ENCODE measurements around the gene ST3GAL5.

Gene ST3GAL5

DNA sequence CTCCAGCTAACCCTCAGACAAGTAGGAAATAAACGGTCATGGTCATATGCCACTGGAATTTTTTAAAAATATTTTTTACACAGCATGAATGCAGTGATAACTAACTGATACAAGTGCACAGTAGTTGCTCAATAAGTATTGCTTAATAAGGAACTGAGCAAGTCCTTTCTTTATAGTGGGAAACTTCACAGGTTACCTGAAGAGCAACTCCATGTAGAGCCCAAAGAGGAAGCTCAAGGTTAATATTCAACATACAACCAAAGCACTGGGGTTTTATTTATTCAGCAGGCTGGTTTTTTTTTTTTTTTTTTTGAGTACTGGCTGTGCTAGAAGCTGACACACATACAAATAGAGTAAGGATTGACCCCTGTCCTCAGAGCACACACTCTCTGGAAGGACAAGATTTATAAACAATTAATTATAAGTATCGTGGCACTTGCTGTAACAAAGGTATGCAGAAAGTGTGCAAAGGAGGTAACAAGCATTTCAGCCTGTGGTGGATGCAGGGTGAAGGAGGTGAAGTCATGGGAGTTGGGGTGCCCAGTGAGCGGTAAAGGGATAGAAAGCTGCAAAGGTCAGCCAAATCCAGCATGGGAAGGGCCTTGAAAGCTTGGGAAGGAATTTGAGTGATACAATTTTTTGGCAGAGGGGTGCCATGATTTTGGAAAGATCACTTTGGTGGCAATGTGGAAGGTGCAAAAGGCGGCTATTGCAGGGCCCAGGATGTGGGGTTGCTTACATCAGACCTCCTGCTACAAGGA is 82.3 kb downstream of the ST3GAL5 start:
- no peak for DNase-seq (ENCODE audit: low read depth in 2 of 2)

DNA sequence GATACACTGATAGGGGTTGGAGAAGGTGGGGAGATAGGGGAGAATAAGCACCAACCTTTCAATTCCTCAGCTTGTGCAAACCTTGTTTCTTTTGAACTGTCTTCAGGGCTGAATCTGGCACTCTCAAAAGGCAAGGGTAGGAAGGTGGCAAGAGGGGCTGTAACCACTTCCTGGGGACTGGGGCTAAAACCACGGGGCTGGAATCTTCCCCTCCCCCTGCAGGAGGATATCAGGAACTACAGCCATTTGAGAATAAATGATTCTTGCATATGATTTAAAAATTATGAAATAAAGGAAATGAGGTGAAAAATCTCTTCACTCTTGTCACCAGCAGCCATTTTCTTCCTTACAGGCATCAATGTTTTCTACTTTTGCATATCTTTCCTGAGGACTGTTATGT is 84.2 kb downstream of the ST3GAL5 start:
- no peak for DNase-seq (ENCODE audit: low read depth in 2 of 2)

DNA sequence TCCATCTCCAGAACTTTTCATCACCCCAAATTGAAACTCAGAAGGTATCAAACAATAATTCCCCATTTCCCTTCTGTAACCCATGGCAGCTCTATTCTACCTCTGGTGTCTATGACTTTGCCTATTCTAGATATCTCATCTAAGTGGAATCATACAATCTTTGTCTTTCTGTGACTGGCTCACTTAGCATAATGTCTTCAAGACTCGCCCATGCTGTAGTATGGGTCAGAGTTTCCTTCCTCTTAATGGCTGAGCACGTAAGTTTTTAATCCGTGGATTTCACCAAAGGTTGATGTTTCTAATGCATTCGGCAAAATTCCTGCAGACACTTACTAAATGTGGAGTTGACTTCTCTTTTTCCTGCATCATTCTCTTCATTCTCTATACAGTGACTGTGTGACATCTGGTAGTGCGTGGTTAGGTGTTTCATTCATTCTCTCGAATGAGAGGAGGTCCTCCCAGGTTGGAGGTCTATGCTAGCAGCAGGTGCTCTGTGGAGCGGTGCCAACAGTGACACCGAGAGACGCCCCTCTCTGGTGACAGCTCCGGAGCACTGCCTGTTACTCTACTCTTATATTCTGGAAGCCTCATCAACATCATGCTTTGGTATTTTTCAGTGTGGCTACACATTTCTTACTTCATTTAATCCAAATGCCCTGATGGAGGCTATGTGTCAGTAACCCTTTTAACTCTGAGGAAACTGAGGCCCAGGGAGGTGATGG is 84.9 kb downstream of the ST3GAL5 start:
- no peak for DNase-seq (ENCODE audit: low read depth in 2 of 2)

DNA sequence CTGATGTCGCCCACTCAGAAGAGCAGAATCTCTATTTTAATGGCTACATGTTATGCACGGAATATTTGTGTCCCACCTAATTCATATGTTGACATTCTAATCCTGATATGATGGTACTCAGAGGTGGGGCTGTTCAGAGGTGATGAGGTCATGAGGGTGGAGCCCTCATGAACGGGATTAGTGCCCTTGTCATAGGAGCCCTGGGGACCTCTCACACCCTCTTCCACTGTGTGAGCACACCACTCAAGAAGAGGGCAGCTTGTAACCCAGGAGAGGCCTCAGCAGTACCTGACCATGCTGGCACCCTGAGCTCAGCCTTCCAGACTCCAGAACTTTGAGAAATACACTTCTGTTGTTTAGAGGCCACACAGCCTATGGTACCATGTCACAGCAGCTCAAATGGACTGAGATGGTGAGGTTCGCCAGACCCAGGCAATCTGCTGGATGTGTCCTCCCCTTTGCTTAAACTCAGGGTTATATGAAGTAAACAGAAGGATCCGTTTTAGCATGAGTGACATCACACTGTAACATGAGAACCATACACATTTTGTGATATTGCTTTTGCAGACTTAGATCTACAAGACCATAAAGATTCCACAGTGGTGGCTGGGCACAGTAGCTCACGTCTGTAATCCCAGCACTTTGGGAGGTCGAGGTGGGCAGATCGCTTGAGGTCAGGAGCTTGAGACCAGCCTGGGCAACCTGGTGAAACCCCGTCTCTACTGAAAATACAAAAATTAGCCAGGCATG is 86.3 kb downstream of the ST3GAL5 start:
- DNase-seq (ENCODE audit: low read depth in 2 of 2) = no peak

DNA sequence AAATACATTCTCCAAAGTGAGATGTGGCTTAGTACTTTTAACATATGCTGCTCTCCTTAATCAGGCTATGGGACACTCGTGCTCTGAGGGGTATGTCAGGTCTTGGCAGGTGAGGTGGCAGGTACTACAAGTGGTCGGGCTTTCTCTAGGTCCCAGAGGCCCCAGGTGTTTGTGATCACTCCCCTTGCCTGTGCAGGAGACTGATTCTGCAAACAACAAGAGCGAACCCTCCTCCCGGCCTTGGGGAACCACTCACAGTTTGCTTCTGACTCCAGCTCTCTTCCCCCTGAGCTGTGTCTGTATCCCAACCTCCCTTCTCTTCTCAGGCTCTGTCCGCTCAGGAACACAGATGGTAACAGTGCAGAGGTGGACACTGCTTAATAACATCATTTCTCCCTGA is 86.9 kb downstream of the ST3GAL5 start:
- no peak for DNase-seq (ENCODE audit: low read depth in 2 of 2)

DNA sequence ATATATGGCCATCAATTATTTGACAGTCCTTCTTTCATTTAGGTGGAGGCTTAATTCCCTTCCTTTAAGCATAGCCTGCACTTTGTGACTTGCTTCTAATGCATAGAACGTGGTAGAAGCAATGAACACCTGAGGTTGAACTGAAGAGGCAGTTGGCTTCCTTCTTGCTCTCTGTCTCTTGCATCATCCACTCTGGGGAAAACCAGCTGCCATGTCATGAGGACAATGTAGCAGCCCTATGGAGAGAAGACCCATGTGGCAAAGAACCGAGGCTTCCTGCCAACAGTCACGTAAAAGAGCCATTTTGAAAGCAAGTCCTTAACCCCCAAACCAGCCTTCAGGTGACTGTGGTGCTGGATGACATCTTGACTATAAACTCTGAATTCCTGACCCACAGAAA is 88.2 kb downstream of the ST3GAL5 start:
- DNase-seq (ENCODE audit: low read depth in 2 of 2) = no peak

DNA sequence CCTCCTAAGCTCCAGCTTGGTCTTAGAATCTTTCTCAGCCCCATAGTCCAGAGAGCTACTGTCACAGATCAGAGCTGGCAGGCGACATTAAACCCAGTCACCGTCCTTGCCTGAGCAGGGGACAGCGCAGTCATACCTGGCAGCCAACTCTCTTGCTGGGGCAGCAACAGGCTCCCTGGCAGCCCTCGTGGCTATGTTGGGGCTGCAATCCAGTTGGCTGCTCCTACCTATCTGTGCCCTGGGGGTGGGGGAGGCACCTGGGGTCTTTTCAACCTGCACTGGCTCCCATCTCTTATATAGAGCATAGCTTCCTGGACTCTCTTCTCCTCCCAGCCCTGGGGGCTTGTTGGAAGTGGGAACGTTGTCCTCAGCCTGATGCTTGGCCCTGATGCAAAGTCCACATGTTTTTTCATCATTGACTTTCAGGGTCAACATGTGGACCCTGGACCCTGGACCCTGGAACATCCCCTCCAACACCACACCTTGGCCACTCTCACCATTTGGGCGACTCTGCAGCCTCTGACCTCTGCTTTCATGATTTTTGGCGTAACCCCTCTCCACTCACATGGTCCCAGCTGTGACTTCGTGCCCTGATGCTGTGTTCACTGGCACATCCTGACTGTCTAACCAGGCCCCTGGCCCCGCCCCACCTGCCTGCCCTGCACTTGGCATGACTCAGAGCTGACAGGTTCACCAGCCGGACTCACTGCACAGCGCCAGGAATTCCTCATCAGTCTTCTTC is 89.4 kb downstream of the ST3GAL5 start:
- no peak for DNase-seq (ENCODE audit: low read depth in 2 of 2)

DNA sequence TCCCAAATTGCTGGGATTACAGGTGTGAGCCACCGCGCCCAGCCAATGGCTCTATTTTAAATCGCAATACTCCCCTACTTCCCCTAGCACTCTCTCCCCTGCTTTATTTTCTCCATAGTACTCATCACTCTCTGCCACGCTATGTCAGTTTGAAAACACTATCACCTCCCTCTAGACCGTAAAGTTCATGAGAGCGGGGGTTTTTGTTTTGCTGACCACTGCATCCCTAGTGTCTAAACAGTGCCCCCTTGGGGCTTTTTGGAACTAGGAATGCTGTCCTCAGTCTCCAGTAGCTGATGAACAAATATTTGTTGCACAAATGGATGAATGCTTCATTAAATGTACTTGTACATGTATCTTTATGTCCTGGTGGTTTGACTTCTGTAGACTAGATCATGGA is 90.9 kb downstream of the ST3GAL5 start:
- DNase-seq (ENCODE audit: low read depth in 2 of 2) = no peak

DNA sequence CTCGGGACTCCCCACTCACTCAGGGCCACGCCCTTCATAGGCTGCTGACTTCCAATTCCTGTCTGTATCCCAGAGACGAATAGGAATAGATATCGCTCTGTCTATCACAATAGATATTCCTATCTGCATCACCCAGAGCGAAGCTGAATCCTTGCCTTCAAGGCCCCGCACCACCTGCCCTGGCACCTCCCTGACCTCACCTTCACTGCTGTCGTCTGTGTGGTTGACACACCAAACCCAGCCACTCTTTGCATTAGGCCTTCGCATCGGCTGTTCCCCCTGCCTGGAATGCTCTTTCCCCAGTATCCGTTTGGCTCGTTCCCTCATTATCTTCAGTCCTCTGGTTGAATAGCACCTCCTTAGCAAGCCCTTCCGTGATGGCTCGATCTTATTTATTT is 91.5 kb downstream of the ST3GAL5 start:
- no peak for DNase-seq (ENCODE audit: low read depth in 2 of 2)

DNA sequence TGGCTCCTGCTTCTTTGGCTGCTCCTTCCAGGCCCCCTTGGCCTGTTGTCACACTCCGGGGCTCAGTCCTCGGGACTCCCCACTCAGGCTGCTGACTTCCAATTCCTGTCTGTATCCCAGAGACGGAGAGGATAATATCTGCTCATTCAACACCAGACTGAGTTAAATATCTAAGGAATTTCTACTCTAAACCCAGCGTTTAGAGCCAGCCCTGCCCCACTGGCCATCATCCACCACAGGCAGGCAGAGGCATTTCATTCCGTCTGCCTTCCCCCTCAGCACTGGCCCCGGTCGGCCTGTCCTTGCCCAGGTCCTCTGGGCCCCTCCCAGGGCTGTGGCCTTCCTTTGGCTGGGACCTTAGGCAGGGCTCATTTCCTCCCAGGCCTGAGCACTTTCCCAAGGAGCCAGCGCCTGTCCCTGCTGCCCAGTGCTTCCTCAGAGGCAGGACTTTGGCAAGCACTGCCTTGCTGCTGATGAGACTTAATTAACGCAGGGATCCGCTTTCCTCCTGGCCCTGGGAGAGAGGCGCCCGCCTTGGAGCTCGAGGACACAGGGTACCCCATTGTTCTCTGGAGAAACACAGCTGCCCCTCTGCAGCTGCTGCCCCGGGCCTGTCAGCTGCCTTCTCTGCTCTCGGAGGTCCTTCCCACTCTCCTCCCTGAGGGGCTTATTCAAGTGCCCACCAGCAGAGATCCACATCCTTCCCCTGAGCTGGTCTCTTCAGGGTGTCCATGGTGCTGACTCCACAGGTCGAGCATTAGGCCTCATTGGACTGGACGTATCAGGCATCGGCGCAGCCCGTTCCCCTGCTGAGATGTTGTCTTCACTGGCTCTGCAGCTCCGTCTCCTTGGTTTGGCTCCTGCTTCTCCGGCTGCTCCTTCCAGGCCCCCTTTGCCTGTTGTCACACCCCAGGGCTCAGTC is 92.2 kb downstream of the ST3GAL5 start:
- DNase-seq (ENCODE audit: low read depth in 2 of 2) = no peak

DNA sequence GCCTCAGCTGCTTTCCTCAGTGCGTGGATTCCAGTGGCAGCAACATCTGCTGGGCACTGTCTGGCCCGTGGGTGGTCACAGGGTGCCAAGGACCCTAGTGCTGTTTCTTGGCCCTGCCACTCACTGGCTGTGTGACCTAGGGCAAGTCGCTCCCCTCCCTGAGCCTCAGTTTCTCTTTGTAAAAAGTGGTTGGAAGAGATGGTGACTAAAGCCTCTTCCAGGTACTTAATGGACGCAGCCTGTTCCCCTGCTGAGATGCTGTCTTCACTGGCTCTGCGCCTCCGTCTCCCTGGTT is 92.8 kb downstream of the ST3GAL5 start:
- DNase-seq (ENCODE audit: low read depth in 2 of 2) = no peak

DNA sequence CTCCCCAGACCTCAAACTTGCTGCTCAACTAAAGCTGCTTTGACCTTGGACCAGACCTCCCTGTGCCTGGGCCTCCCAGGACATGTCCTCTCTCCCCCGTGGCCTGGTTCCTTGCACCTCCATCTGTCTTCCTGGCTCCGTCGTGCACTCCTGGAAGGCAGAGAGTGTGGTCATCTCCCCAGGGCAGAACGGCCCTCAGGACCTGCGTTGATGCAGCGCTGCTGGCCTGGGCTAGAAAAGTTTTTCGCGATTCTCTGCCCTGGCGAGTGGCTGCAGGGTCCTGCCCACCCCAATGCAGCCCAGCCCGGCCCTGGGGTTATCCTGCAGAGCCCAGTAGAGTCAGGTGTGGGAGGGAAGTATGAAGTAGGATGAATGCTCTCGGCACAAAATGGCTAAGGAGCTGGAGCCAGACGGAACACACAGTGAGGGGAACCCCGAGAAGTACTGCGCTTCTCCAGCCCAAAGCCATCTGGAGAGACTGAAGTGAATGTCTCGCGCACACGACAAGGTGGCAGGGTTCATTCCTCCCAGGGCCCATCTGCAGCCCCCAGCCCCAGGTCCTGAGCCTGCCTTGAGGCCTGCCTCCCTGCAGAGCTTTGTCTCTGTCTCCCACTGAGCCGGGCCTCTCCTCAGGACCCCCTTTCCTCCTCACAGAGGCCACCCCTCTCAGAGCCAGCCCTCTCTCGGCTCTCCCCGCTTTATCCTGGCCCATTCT is 93.3 kb downstream of the ST3GAL5 start:
- DNase-seq (ENCODE audit: low read depth in 2 of 2) = no peak

DNA sequence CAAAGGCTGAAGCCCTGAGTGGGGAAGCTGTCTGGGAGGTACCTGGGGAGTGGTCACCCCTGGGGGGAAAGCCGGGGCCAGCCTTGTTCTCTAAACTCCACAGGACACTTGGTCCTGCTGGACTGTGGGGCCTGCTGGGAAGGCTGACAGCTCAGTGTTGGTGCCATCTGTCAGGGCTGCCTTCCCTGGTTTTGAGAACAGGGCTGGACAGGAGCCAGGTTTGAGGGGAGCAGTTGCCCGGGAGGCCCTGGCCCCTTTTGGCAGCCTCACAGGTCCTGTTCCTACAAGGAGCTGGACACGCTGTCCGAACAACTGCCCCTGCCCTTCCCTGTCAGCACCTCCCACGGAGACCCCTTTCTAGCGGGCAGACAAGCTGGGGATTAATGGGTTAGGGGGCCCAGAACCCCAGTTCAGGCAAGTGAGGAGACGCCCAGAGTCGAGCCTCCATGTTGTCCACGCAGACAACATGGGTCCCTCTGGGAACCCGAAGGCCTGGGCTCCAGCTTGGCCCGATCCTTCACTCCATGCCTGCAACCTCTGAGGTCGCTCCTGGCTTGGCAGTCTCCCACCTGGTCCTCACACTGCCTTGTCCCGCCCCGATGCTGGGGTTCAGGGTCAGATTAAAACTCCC is 94.2 kb downstream of the ST3GAL5 start:
- no peak for DNase-seq (ENCODE audit: low read depth in 2 of 2)

DNA sequence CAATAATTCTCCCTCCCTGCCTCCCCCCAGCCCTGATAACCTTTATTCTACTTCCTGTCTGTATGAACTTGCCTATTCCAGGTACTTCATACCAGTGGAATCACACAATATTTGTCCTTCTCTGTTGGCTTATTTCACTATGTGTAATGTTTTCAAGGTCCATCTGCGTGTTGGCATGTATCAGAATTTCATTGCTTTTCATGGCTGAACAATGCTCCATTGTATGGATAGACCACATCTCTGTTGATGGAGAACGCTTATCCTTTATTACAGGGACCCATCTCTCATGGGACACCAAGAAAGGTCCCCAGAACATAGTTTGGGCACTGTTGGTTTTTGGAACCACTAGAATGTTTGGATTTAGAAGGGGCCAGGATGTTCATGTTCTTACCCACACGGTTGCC is 94.8 kb downstream of the ST3GAL5 start:
- DNase-seq (ENCODE audit: low read depth in 2 of 2) = no peak

DNA sequence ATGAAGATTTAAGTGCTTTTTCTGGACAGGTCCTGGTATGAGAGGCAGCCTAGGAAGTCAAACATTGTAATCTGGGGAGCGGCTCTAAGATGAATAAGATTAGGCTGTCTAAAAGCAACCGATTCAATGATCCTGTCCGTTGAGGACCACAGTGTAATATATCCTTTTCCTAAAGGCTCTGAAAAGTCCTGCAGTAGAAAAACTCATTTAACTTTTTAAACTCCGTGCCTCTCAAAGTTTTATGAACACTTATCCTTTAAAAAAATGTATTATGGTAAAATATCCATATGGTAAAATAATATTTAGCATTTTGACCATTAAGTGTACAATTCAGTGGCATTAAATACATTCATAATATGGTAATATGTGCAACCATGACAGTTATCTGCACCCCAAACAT is 95.2 kb downstream of the ST3GAL5 start:
- no peak for DNase-seq (ENCODE audit: low read depth in 2 of 2)

DNA sequence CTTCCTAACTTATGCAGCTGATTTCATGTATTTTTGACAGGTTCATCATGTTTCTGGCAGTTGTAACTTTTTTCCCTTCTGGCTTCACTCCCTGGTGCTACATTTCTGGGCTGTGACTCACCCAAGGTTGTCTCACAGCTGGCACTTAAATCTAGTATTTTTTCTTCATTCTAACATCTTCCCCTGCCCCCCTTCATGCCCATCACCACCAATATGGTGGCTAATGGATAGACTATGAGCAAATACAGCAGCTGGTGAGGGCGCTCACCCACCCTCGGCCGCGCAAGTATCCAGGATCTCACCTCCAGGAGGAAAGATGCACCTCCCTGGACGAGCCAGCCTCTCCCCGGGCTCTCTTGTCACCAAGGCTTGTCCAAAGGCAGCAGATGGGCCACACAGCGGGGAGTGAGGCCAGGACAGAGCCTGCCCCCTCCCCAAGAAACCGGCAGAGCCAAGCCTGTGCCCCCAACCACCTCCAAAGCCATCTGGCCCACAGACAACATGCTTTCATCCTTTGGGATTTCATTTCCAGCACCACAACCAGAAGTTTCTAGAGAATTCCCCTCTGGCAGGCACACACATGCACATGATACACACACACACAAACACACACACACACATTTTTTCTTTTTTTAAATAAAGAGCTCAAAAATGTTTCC is 95.9 kb downstream of the ST3GAL5 start:
- no peak for DNase-seq (ENCODE audit: low read depth in 2 of 2)

DNA sequence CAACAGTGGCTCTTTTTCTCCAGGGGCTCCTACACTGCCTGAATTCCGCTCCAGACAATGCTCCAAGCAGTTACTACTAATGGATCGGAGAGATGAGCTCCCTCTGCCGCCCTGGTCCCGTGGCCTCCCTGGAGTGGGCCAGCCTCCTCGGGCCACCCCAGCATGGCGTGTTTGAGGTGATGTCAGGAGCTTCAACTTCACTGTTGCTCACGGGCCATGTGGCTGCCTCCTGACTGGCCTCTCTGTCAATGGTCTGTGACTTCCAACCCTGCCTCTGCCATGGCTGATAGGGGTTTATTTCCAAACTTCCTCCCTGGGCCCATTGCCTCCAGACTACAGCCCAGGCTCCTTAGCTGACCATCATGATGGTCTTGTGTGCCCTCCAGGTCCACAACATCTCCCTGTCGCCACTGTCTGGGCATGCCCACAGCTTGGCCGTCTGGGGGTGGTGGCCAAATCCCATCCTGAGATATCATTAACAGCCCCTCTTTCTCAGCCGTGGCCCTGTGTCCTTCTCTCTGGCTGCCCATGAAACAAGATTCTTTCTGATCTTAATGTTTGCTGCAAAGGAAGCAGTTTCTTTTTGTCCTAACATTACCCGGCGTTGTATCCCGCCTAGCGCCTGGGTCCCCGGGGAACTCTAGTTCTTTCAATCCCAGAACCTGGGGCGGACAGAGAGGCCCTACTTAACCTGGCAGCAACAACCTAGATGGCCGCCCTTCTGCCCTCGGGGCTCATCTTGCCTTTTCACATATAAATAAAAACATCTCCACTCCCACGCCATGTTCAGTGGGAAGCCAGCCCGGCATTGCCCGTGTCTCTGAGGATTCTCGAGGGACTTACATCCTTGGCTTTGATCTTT is 96.9 kb downstream of the ST3GAL5 start:
- no peak for DNase-seq (ENCODE audit: low read depth in 2 of 2)

DNA sequence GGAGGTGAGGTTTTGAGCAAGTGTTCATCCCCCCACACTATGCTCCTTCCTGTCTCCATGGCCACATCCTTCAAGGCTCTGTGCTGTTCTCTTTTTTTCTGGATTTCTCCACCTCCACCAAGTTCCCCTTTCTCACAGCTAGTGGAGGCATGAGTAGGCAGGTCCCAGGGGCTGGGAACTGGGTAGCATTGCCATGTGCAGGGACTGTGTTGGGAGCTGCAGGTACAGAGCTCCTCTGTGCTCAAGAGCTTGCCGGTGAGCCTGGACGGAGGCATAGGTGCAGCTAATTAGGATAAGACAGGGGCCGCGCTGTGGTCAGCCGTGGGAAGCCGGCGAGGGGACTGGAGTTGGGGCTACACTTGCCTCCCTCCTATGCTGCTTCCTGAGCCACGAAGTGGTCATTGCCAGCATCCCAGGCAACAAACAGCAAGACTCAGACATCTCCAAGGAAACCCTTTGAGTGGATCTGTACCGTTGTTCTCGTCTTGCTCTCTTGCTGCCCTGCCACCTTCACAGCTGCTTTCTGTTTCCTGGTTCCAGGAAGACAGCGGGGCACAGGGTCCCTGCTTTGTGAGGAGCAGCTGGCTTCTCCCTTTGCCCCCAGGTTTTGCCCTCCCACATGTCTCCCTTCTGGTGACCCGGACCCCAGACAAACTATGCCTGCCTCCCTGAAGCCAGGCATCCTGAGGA is 98.1 kb downstream of the ST3GAL5 start:
- no peak for DNase-seq (ENCODE audit: low read depth in 2 of 2)

All from stimulated activated CD4-positive, alpha-beta T cell treated with anti-CD3 and anti-CD28 coated beads, Interleukin-1b, Interleukin-23, amount 100 ng/mL, for 4 hours (primary cell).